Endothelial cell of umbilical vein (primary cell): ENCODE results near the gene ITGA11. TPM values are rescaled to one million over a fixed set of nuclear protein-coding genes. Genes with fewer than 3 reads are reported as not detected.
"Not testable (repeated sequence)": the region's sequence is repeated elsewhere in the genome, so short reads cannot be mapped to it uniquely, and the experiment has no call there.

Source experiments
- BruUV-seq: library from RNA; stranded (reverse); fragments of 400-500 nt; replicated peaks from 2 replicates; lab custom pipeline; 2021; lab: Mats Ljungman, UMichigan
- CTCF ChIA-PET: fragments of 300-600, 350-600 bp; sonication (Branson Sonifier 250); formaldehyde crosslinking; loops from one replicate; lab custom pipeline; 2021; ENCODE audit warnings: antibody characterized with exemption, inconsistent platforms; lab: Charles Lee
- POLR2A ChIA-PET: fragments of 300-600, 350-600 bp; sonication (Branson Sonifier 250); formaldehyde crosslinking; loops from one replicate; lab custom pipeline; 2021; ENCODE audit warnings: antibody characterized with exemption, inconsistent platforms; lab: Charles Lee
- DNase-seq: peaks from one replicate; pipeline ENCODE4 v3.0.0-alpha.2; 2011; ENCODE audit warnings: low read depth, low spot score
- FAIRE-seq: peaks from 2 replicates; lab custom pipeline; 2011; peaks lifted over from hg19 to GRCh38; lab: Jason Lieb, UNC
- H2AFZ ChIP-seq: 2 replicates; pipeline ENCODE4 v1.6.0; 2012; ENCODE audit warnings: low read depth, low read length, control low read depth, inconsistent platforms
- H3K27ac ChIP-seq: 2 replicates; pipeline ENCODE4 v1.5.1; 2011; ENCODE audit warnings: low read depth, mild to moderate bottlenecking, control low read depth, low read length, moderate library complexity; ENCODE audit not compliant: insufficient read depth
- H3K27me3 ChIP-seq, 2 experiments: 2 replicates each; pipeline versions ENCODE4 v1.6.0 to v1.6.1; 2011; ENCODE audit warnings: low read length in 2 of 2, mixed read lengths in 1 of 2; ENCODE audit not compliant: control insufficient read depth in 2 of 2, insufficient read depth in 2 of 2
- H3K36me3 ChIP-seq, 2 experiments: 2 replicates in 1 of 2; 3 replicates in 1 of 2; pipeline ENCODE4 v1.5.1; 2011; ENCODE audit warnings: low read length in 2 of 2, mild to moderate bottlenecking in 1 of 2, moderate library complexity in 1 of 2; ENCODE audit not compliant: control insufficient read depth in 2 of 2, insufficient read depth in 2 of 2; ENCODE audit errors: extremely low read depth in 1 of 2
- H3K4me1 ChIP-seq: 3 replicates; pipeline ENCODE4 v1.5.1; 2011; ENCODE audit warnings: mild to moderate bottlenecking, low read length; ENCODE audit not compliant: control insufficient read depth, insufficient read depth; ENCODE audit errors: extremely low read depth
- H3K4me2 ChIP-seq: 2 replicates; pipeline ENCODE4 v1.6.1; 2011; ENCODE audit warnings: low read length, control low read depth, mixed read lengths; ENCODE audit not compliant: insufficient read depth
- H3K4me3 ChIP-seq, 3 experiments: fragments of 200-600 bp in 1 of 3; sonication (generic), shearing (Covaris generic) in 1 of 3; replicated peaks in 1 of 3; 2 replicates each; pipeline ENCODE4 v1.5.1; 2011 to 2016; ENCODE audit warnings: control low read depth in 3 of 3, low read length in 3 of 3, mild to moderate bottlenecking in 2 of 3, inconsistent platforms in 1 of 3, low read depth in 1 of 3, moderate library complexity in 1 of 3; ENCODE audit not compliant: insufficient read depth in 1 of 3
- H3K79me2 ChIP-seq: 2 replicates; pipeline ENCODE4 v1.6.0; 2012; ENCODE audit warnings: low read length, inconsistent platforms; ENCODE audit not compliant: control insufficient read depth, insufficient read depth
- H3K9ac ChIP-seq: replicated peaks from 2 replicates; pipeline ENCODE3; 2011; ENCODE audit warnings: low read length, control low read depth; ENCODE audit not compliant: insufficient read depth; ENCODE audit errors: extremely low read depth
- H3K9me1 ChIP-seq: replicated peaks from 3 replicates; pipeline ENCODE4 v1.6.0; 2011; ENCODE audit warnings: mild to moderate bottlenecking, low read length; ENCODE audit not compliant: control insufficient read depth, insufficient read depth; ENCODE audit errors: extremely low read depth
- H3K9me3 ChIP-seq: replicated peaks from 2 replicates; pipeline ENCODE4 v1.5.1; 2012; ENCODE audit warnings: low read length, inconsistent platforms; ENCODE audit not compliant: control insufficient read depth, insufficient read depth
- H4K20me1 ChIP-seq: replicated peaks from 2 replicates; pipeline ENCODE3; 2011; ENCODE audit warnings: mild to moderate bottlenecking, low read length; ENCODE audit not compliant: control insufficient read depth, insufficient read depth; ENCODE audit errors: extremely low read depth
- CTCF ChIP-seq, 2 donors: IDR thresholded peaks; 1 replicate in 1 of 2; 2 replicates in 1 of 2; pipeline ENCODE4 v1.5.1; 2011; ENCODE audit warnings: low read length in 2 of 2, mild to moderate bottlenecking in 2 of 2, moderate library complexity in 2 of 2, control low read depth in 1 of 2, inconsistent platforms in 1 of 2, low read depth in 1 of 2; ENCODE audit not compliant: insufficient read depth in 1 of 2; ENCODE audit errors: extremely low read depth in 1 of 2
- EZH2 ChIP-seq: IDR thresholded peaks from 2 replicates; pipeline ENCODE4 v1.6.1; 2012; ENCODE audit warnings: borderline replicate concordance, low read depth, mild to moderate bottlenecking, moderate library complexity, low read length, inconsistent platforms; ENCODE audit not compliant: severe bottlenecking
- FOS ChIP-seq: IDR thresholded peaks from 2 replicates; pipeline ENCODE4 v1.6.1; 2011; ENCODE audit warnings: mild to moderate bottlenecking, low read length, moderate library complexity, borderline replicate concordance; ENCODE audit not compliant: insufficient read depth
- GATA2 ChIP-seq: IDR thresholded peaks from 2 replicates; pipeline ENCODE4 v1.7.0; 2011; ENCODE audit warnings: low read depth, mild to moderate bottlenecking, moderate library complexity, mixed read lengths, low read length; ENCODE audit not compliant: insufficient read length, insufficient read depth
- JUN ChIP-seq: IDR thresholded peaks from 2 replicates; pipeline ENCODE4 v1.6.1; 2011; ENCODE audit warnings: borderline replicate concordance, low read depth; ENCODE audit not compliant: insufficient read length, insufficient read depth
- MAX ChIP-seq: IDR thresholded peaks from 2 replicates; pipeline ENCODE4 v1.6.1; 2011; ENCODE audit not compliant: insufficient read depth, insufficient read length
- MYC ChIP-seq: IDR thresholded peaks from one replicate; pipeline ENCODE4 v1.6.1; 2011; ENCODE audit warnings: mild to moderate bottlenecking, low read depth, low read length
- POLR2A ChIP-seq: IDR thresholded peaks from 2 replicates; pipeline ENCODE4 v1.6.1; 2012; ENCODE audit warnings: low read depth, mild to moderate bottlenecking, control low read depth, low read length
- POLR2AphosphoS5 ChIP-seq: IDR thresholded peaks from 2 replicates; pipeline ENCODE4 v1.6.1; 2012; ENCODE audit warnings: low read depth, mild to moderate bottlenecking, control low read depth, low read length, moderate library complexity; ENCODE audit not compliant: insufficient read depth
- dilution Hi-C: fragments of 300-500 bp; cut with MboI; formaldehyde crosslinking; loops from one replicate; pipeline ENCODE4 v1.15.0; 2019; ENCODE audit warnings: low sequenced_read_pairs; ENCODE audit not compliant: extremely low pct_ligation_motif_present
- intact Hi-C: fragments of 100-400 bp; cut with micrococcal nuclease; formaldehyde crosslinking; loops from one replicate; pipeline ENCODE4 v1.10.0; 2022
- polyA plus RNA-seq, 4 experiments: library from polyadenylated mRNA; depleted of rRNA in 3 of 4; stranded (reverse) in 3 of 4; unstranded in 1 of 4; fragments of >200 nt; gene quantifications; 2 replicates each; pipeline versions ENCODE4 v1.2.1 to v1.2.3, GENCODE V29; 2011 to 2012; ENCODE audit warnings: missing spikeins in 1 of 4
- total RNA-seq: library from RNA; stranded (reverse); gene quantifications from 2 replicates; pipeline ENCODE4 v1.2.3, GENCODE V29; 2021

Gene ITGA11
- total and polyA plus RNA-seq, 2 donors (not counting 3 experiments of a cell fraction or from before 2014, with no cell fraction given) = 0.18 to 1.0 TPM

DNA sequence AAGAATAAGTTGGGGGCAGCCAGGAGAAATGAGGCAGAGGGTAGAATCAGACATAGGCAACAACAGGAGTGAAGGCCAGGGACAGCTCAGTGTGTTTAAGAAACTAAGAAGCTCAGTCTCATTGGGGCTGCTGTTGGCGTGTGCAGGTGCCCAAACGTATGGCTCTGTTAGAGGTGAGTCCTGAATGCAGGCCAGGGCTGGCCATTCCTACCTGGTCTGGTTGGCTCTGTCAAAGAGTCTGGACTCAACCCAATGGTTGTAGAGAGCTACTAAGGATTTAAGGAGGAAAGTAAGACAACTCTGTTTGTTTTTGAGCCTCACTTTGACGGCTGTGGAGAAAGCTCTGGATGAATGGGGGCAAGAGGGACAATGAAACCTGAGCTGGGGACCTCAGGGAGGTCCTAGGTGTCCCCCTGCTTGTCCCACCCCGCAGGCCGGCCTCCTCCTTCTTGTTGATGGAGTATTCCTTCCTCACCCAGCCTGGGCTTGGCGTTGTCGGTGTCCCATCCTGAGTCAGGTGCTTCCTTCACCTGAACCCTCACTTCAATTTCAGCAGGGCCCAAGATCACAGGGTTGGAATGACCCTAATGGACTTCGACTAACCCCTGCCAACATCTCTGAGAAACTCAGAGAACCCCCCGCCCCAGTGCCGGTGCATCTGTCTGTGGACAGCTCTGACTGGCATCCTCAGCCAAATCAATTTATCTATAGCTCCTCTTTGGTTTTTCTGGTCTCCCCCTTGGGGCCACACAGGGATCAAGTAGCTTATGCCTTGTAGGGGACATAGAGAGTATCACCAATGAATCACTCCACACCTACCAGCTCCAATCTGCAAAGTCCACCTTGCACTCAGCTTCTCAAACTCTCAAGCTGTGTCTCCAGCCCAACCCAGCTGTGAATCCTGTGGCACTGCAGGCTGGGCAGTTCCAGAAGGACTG is 8.3 kb downstream of the ITGA11 start:
- no peak for DNase-seq
- no peaks in the 10 kb centered on the region for H4K20me1 ChIP-seq
- no peaks in the 10 kb centered on the region for H3K79me2 ChIP-seq
- dilution Hi-C loops (no loop called here), intact Hi-C loops (no loop called here)
- no peak overlapping the region for H2AFZ ChIP-seq
- BruUV-seq = no TSS peak
- H3K36me3 ChIP-seq = no peaks in the 10 kb centered on the region
- ChIA-PET POLR2A (no interaction called here), CTCF (interaction anchor here (1.1 to 1.4 kb wide), 2 partner anchors 8 to 11 kb away, joined by 3 read pairs; partner anchors contain the start of gene ITGA11)
- no peaks in the 10 kb centered on the region for H3K4me1 ChIP-seq
- H3K4me3 ChIP-seq = no peak overlapping the region
- no peak overlapping the region for H3K27ac ChIP-seq
- no peak overlapping the region for H3K9ac ChIP-seq
- H3K9me3 ChIP-seq = no peaks in the 10 kb centered on the region
- no peak overlapping the region for H3K4me2 ChIP-seq
- H3K27me3 ChIP-seq = peaks cover 5 to 14% of the 10 kb centered on the region in 2 experiments
- H3K9me1 ChIP-seq = no peaks in the 10 kb centered on the region
- no peak for FAIRE-seq
- no peak for TF ChIP-seq POLR2AphosphoS5
- no peak for TF ChIP-seq EZH2
- no peak for TF ChIP-seq MYC
- no peak for TF ChIP-seq JUN
- TF ChIP-seq MAX = no peak
- no peak for TF ChIP-seq POLR2A
- no peak for TF ChIP-seq GATA2
- TF ChIP-seq FOS = no peak
- TF ChIP-seq CTCF (IDR thresholded peaks at IDR 0.05; ENCODE audit: extremely low read depth in 1 of 2, insufficient read depth in 1 of 2, low read depth in 1 of 2, low read length in 2 of 2) = no peak

GRCh38 chr15:68422403-68423145 is 9.4 kb downstream of the ITGA11 start:
- H3K27ac ChIP-seq, DNase-seq, H3K4me3 ChIP-seq, H3K9me3 ChIP-seq, H3K4me1 ChIP-seq, H3K36me3 ChIP-seq, H3K79me2 ChIP-seq, H3K9ac ChIP-seq, H3K9me1 ChIP-seq, intact Hi-C loops, FAIRE-seq, H2AFZ ChIP-seq, POLR2A ChIA-PET, dilution Hi-C loops, H3K4me2 ChIP-seq, H4K20me1 ChIP-seq, BruUV-seq, H3K27me3 ChIP-seq: not testable (repeated sequence)
- CTCF ChIA-PET = interaction anchor here (1.4 kb wide), 1 partner anchor 9 kb away, joined by 3 read pairs; the partner anchor contains the start of gene ITGA11
